ENCODE results near the gene GNB4. TPM values are rescaled to one million over a fixed set of nuclear protein-coding genes. Genes with fewer than 3 reads are reported as not detected.

GNB4 gene
- 46.9 TPM for total RNA-seq

GRCh38 chr3:179451265-179452175 lies at the start of gene GNB4:
Gene GNB4, minus strand, starts transcription at chr3:179451470. Its CDS starts 25,270 bp downstream, at chr3:179426200.

GRCh38 chr3:179347345-179348194 lies 103.7 kb downstream of the GNB4 start, which contains the start of gene MFN1:
Gene MFN1, plus strand, starts transcription at chr3:179347709. Its CDS starts 1,143 bp downstream, at chr3:179348852.

Other genes starting within 250 kb of the GNB4 start
- 4.9 TPM for gene KCNMB3, start 200.4 kb downstream of the GNB4 start, total RNA-seq
- gene ZNF639, start 128.4 kb downstream of the GNB4 start, total RNA-seq = 86.6 TPM
- 70.6 TPM for gene MFN1, start 103.8 kb downstream of the GNB4 start, total RNA-seq
- gene ACTL6A, start 111.5 kb upstream of the GNB4 start, total RNA-seq = 88.4 TPM
- 19.0 TPM for gene MRPL47, start 153.2 kb upstream of the GNB4 start, total RNA-seq
- gene NDUFB5, start 153.3 kb upstream of the GNB4 start, total RNA-seq = 112 TPM
- gene USP13, start 201.6 kb upstream of the GNB4 start, total RNA-seq = 17.2 TPM

Data from camera-type eye (tissue), 1 donor.